OCI-LY7 (cell line): Measurements from ENCODE around the gene FRMD3.
A peak's percentile ranks its signal among the peaks of the same experiment; 100 is the strongest.

Source experiments
- EZH2phosphoT487 ChIP-seq: fragments of 200-600 bp; sonication (generic); IDR thresholded peaks from 2 replicates; pipeline ENCODE4 v1.6.1; 2018; ENCODE audit warnings: low read depth, borderline replicate concordance, mild to moderate bottlenecking, mixed run types, antibody characterized with exemption, low read length, moderate library complexity, mixed read lengths
- TF ChIP-seq, protein P1 (sequence below): fragments of 200-600 bp; sonication (generic); conservative IDR thresholded peaks from 2 replicates; pipeline ENCODE4 v1.5.1; 2014; ENCODE audit warnings: mild to moderate bottlenecking, antibody characterized with exemption, low read length, moderate library complexity, mixed read lengths

GRCh38 chr9:83334320-83334719 lies 203.9 kb downstream of the FRMD3 start:
- TF ChIP-seq, protein P1, sequence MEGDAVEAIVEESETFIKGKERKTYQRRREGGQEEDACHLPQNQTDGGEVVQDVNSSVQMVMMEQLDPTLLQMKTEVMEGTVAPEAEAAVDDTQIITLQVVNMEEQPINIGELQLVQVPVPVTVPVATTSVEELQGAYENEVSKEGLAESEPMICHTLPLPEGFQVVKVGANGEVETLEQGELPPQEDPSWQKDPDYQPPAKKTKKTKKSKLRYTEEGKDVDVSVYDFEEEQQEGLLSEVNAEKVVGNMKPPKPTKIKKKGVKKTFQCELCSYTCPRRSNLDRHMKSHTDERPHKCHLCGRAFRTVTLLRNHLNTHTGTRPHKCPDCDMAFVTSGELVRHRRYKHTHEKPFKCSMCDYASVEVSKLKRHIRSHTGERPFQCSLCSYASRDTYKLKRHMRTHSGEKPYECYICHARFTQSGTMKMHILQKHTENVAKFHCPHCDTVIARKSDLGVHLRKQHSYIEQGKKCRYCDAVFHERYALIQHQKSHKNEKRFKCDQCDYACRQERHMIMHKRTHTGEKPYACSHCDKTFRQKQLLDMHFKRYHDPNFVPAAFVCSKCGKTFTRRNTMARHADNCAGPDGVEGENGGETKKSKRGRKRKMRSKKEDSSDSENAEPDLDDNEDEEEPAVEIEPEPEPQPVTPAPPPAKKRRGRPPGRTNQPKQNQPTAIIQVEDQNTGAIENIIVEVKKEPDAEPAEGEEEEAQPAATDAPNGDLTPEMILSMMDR, result peak; percentile 95
- TF ChIP-seq EZH2phosphoT487, result no peak
